ENCODE results near the gene S100A4.

- no peak for TF ChIP-seq POLR2AphosphoS5 (IDR thresholded peaks at IDR 0.05; ENCODE audit: low read depth)
- TF ChIP-seq CTCF (conservative IDR thresholded peaks at IDR 0.05; ENCODE audit: low read depth in 2 of 2) = no peak
- TF ChIP-seq EZH2phosphoT487 (IDR thresholded peaks at IDR 0.05; ENCODE audit: unreplicated experiment) = no peak
- TF ChIP-seq CREB1 (CRISPR knock-in tag; IDR thresholded peaks at IDR 0.05; ENCODE audit: low read depth) = no peak
- no peak for TF ChIP-seq EZH2 (IDR thresholded peaks at IDR 0.05; ENCODE audit: low read depth, unreplicated experiment)
- no peak for TF ChIP-seq NANOG (IDR thresholded peaks at IDR 0.05; ENCODE audit: borderline replicate concordance)
- no peak for TF ChIP-seq REST (IDR thresholded peaks at IDR 0.05; ENCODE audit: unreplicated experiment)
- no peak for TF ChIP-seq JUNB (IDR thresholded peaks at IDR 0.05; ENCODE audit: unreplicated experiment)
- TF ChIP-seq ZNF331 (CRISPR knock-in tag; IDR thresholded peaks at IDR 0.05; ENCODE audit: low read depth) = no peak
- TF ChIP-seq ETS1 (IDR thresholded peaks at IDR 0.05) = no peak
- TF ChIP-seq ZNF114 (CRISPR knock-in tag; IDR thresholded peaks at IDR 0.05) = no peak
Measured at GRCh38 chr1:153546796-153547559, 1.4 kb upstream of the S100A4 start.

All from GM23338 (cell line).